Cardiac fibroblast (primary cell): ENCODE results near the gene GPR39.

Source experiments
- DNase-seq, 2 donors: peaks; one replicate each; pipeline versions ENCODE4 v3.0.0 to v3.0.0-alpha.2; 2010; ENCODE audit warnings: low read depth in 2 of 2
- H3K4me3 ChIP-seq, 2 donors: replicated peaks in 1 of 2; 1 replicate in 1 of 2; 2 replicates in 1 of 2; pipeline ENCODE4 v1.5.1; 2011; ENCODE audit warnings: low read depth in 2 of 2, low read length in 2 of 2, mild to moderate bottlenecking in 2 of 2, moderate library complexity in 1 of 2
- TF ChIP-seq, protein P1 (sequence below): IDR thresholded peaks from one replicate; pipeline ENCODE4 v1.5.1; 2011; ENCODE audit warnings: low read depth, mild to moderate bottlenecking, low read length, inconsistent platforms

Gene GPR39

DNA sequence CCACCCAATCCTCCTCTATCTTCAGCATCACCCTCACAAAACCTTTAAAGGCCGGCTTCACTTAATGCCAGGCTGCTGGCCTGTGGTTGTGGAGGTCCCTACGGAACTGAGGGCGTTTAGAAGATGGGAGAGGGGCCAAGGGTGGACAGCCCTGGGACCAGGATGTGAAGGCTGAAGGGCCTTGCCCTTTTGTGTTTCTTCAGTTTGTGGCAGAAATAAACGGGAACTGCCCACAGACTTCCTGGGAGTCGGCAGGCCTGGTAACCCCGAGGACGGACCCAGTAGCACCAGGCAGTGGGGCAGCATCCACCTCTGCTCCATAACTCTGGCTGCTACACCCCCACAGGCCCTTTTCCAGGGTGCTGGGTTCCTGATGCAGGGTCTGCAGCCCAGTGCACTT, 202.1 kb downstream of the GPR39 start:
- no peak overlapping the region for H3K4me3 ChIP-seq
- TF ChIP-seq, protein P1, sequence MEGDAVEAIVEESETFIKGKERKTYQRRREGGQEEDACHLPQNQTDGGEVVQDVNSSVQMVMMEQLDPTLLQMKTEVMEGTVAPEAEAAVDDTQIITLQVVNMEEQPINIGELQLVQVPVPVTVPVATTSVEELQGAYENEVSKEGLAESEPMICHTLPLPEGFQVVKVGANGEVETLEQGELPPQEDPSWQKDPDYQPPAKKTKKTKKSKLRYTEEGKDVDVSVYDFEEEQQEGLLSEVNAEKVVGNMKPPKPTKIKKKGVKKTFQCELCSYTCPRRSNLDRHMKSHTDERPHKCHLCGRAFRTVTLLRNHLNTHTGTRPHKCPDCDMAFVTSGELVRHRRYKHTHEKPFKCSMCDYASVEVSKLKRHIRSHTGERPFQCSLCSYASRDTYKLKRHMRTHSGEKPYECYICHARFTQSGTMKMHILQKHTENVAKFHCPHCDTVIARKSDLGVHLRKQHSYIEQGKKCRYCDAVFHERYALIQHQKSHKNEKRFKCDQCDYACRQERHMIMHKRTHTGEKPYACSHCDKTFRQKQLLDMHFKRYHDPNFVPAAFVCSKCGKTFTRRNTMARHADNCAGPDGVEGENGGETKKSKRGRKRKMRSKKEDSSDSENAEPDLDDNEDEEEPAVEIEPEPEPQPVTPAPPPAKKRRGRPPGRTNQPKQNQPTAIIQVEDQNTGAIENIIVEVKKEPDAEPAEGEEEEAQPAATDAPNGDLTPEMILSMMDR, result no peak
- DNase-seq, result no peak

GRCh38 chr2:132620115-132620514, 203.5 kb downstream of the GPR39 start:
- no peak overlapping the region for H3K4me3 ChIP-seq
- peak; percentile 10 to 22 for DNase-seq
- TF ChIP-seq, protein P1, result no peak

DNA sequence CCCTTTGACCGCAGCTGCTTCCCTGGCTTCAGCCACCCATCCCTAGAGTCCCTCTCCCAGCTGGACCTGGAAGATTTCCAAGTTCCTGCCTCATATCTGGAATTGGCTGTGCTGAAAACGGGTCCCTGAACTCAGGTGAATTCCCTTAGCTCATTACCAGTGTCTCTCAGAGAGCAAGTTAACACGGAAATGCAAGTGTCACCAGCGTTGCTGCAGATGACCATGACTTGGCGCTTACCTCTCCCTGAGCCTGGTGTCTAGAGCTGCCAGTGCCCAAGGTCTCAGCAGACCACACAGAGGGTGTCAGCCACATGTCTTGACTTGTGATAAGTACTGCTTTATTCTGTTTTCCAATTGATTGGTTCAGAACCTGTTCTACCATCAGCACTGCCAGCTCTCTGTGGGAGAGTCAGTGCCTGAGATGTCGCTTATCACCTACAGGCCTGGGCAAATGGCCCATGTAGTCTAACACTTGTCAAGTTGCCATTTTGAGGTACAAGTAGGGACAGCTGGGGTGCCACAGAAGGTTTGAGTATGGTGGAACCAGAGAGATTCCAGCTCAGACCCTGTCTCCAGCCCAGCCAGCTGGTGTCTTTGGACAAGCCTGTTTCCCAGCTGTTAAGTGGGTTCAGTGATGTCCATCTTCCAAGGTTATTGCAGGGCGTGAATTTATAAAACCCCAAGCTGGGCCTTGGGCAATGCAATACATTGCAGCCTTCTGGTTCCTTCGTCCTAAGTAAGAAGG, 204.7 kb downstream of the GPR39 start:
- no peak overlapping the region for H3K4me3 ChIP-seq
- TF ChIP-seq, protein P1, result no peak
- DNase-seq, result no peak

DNA sequence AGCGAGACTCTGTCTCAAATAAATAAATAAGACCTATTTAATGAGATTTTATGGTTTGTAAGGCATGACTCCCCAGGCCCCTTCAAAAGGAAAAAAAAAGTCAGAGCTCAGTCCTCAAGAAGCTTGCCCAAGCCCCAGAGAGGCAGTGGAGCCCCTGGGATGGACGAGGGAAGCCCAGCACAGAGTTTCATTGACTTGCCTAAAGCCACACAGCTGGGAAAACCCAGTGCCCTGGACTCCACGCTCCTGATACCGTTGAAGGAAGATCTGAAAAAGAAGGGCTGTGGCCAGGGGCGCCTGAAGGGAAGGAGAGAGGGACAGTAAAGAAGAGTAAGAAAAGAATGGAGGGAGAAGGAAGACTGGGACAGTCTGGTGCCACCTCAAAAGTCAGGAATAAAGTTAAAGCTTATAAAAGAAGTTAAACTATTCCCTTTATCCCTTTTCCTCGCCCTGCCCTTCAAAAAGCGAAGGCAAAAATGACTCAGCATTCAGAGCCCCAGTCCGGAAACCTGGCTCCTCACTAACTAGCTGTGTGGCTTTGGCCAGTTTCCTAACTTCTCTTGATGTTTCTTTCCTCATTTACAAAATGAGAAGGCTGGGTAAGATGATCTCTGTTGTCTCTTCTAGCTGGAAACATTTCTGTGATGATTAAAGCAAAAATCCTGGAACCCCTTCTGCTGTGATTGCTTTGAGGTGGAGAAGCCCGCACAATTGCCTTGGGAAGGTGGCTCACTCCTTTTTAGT, 206.7 kb downstream of the GPR39 start:
- peak; percentile 56 to 66 for DNase-seq
- no peak overlapping the region for H3K4me3 ChIP-seq
- TF ChIP-seq, protein P1, result no peak

- DNase-seq, result no peak
- TF ChIP-seq, protein P1, result no peak
Observed at GRCh38 chr2:132627536-132627935, 210.9 kb downstream of the GPR39 start.

GRCh38 chr2:132632000-132632649, 215.5 kb downstream of the GPR39 start:
- DNase-seq, result peak in 1 of 2 donors; percentile 11
- H3K4me3 ChIP-seq, result no peak overlapping the region
- TF ChIP-seq, protein P1, result no peak

More at GRCh38 chr2:132627536-132627935, 210.9 kb downstream of the GPR39 start:
- no peak overlapping the region for H3K4me3 ChIP-seq
